Spleen (tissue), 11 donors: ENCODE data around the gene TEX30. TPM values are rescaled to one million over a fixed set of nuclear protein-coding genes. Genes with fewer than 3 reads are reported as not detected.
"Not testable (repeated sequence)": the region's sequence is repeated elsewhere in the genome, so short reads cannot be mapped to it uniquely, and the experiment has no call there.

Source experiments
- DNase-seq: peaks from one replicate; pipeline ENCODE4 v3.0.0-alpha.2; 2020
- H3K27ac ChIP-seq, 8 donors: fragments of 200-600 bp; sonication (generic) in 7 of 8; 1 replicate in 4 of 8; 2 replicates in 4 of 8; pipeline versions ENCODE4 v1.5.0 to v1.8.0; 2016 to 2021; ENCODE audit warnings: inconsistent platforms in 4 of 8, mild to moderate bottlenecking in 4 of 8, moderate library complexity in 1 of 8
- H3K27me3 ChIP-seq, 7 donors: fragments of 200-600 bp; sonication (generic) in 6 of 7; replicated peaks in 1 of 7; 1 replicate in 4 of 7; 2 replicates in 3 of 7; pipeline versions ENCODE4 v1.5.0 to v1.8.0; 2016 to 2021; ENCODE audit warnings: inconsistent platforms in 3 of 7, mild to moderate bottlenecking in 1 of 7
- H3K36me3 ChIP-seq, 6 donors: fragments of 200-600 bp; sonication (generic) in 5 of 6; 1 replicate in 4 of 6; 2 replicates in 2 of 6; pipeline versions ENCODE4 v1.5.0 to v1.8.0; 2016 to 2021; ENCODE audit warnings: inconsistent platforms in 2 of 6
- H3K4me1 ChIP-seq, 6 donors: fragments of 200-600 bp; sonication (generic) in 5 of 6; 1 replicate in 3 of 6; 2 replicates in 3 of 6; pipeline versions ENCODE4 v1.5.0 to v1.8.0; 2016 to 2021; ENCODE audit warnings: inconsistent platforms in 3 of 6
- H3K4me3 ChIP-seq, 8 donors: fragments of 200-600 bp; sonication (generic) in 7 of 8; 1 replicate in 4 of 8; 2 replicates in 4 of 8; pipeline versions ENCODE4 v1.5.0 to v1.8.0; 2016 to 2021; ENCODE audit warnings: inconsistent platforms in 4 of 8, mild to moderate bottlenecking in 4 of 8, moderate library complexity in 2 of 8
- H3K9me3 ChIP-seq, 8 donors: fragments of 200-600 bp; sonication (generic) in 7 of 8; 1 replicate in 4 of 8; 2 replicates in 4 of 8; pipeline versions ENCODE4 v1.5.0 to v1.8.0; 2016 to 2021; ENCODE audit warnings: inconsistent platforms in 4 of 8
- POLR2A ChIP-seq, 3 donors: fragments of 450-650 bp; IDR thresholded peaks; one replicate each; pipeline ENCODE4 v1.5.1; 2017; ENCODE audit warnings: antibody characterized with exemption in 3 of 3, mild to moderate bottlenecking in 1 of 3
- POLR2AphosphoS5 ChIP-seq, 3 donors: sonication (generic); formaldehyde crosslinking; IDR thresholded peaks; one replicate each; pipeline ENCODE4 v1.5.1; 2017; ENCODE audit warnings: antibody characterized with exemption in 3 of 3
- WGBS, 5 donors: extraction: QIAGEN DNeasy Blood & Tissue Kit in 3 of 5; methylation state at CpG; one replicate each; pipeline versions ENCODE4 v1.1.5 to v1.1.7; 2013 to 2018; 5-methylcytosine and 5-hydroxymethylcytosine counted together
- intact Hi-C: fragments of 100-400 bp; cut with DNase I; formaldehyde crosslinking; loops from one replicate; pipeline ENCODE4 v1.15.0; 2023; ENCODE audit warnings: low total_unique reads
- polyA plus RNA-seq, 3 donors: library from polyadenylated mRNA; stranded (reverse); fragments of 200-250 nt; gene quantifications; one replicate each; pipeline ENCODE4 v1.2.1, GENCODE V29; 2013
- total RNA-seq, 7 donors: library from RNA; depleted of rRNA in 3 of 7; stranded (reverse); fragments of >200 nt in 3 of 7; fragmentation: NEBNext Ultra II Directional in 4 of 7; extraction: Animal tissue kit (Norgen Biotek cat#: 25700) in 4 of 7; gene quantifications; one replicate each; pipeline versions ENCODE4 v1.1.0 to v1.2.1, GENCODE V29; 2016 to 2021
- TF ChIP-seq, protein P1 (sequence below), 11 experiments: fragments of 200-600 bp in 7 of 11; fragments of 450-650 bp in 4 of 11; sonication (generic) in 4 of 11; IDR thresholded peaks in 8 of 11; conservative IDR thresholded peaks in 3 of 11; 1 replicate in 7 of 11; 2 replicates in 4 of 11; pipeline versions ENCODE4 v1.4.0 to v1.8.0; 2016 to 2021; ENCODE audit warnings: antibody characterized with exemption in 11 of 11, inconsistent platforms in 4 of 11, mild to moderate bottlenecking in 1 of 11
- donor health status: healthy with polysubstance abuse.
- donor health status: DM: no; HTN: no; CAD: no; lungs with moderate emphysema.
- donor health status: DM: no; HTN: no; CAD: no.
- donor health status: Bipolar disorder and iron deficiency.
- donor health status: healthy.
- donor health status: DM: no; HTN: no; CAD: no.
- donor health status: DM: yes; HTN: yes; CAD: no.

Gene TEX30
- total and polyA plus RNA-seq, 10 donors, result 4.4 to 11.2 (median 8.0) TPM

DNA sequence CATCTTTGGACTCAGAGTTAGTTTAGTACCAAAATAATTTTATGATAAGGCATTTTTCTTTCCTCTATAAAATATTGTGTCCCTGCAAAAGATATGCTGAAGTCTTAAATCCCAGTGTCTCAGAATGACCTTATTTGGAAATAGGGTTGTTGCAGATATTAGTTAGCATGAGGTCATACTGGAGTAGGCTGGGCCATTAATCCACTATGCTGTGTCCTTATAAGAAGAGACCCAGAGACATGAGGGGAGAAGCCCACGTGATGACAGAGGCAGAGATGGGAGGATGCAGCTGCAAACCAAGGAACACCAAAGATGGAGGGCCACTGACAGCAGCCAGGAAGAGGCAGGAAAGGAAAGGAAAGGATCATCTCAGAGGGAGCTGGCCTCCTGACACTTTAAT, 18.8 kb upstream of the TEX30 start:
- no peak for DNase-seq
- Histone ChIP-seq H3K36me3 (peaks cover 0 to 38% (median 0%) of the 10 kb centered on the region in 6 donors), H3K27ac (no peak overlapping the region), H3K4me3 (no peak overlapping the region), H3K27me3 (no peaks in the 10 kb centered on the region), H3K4me1 (peaks cover 0 to 2% (median under 1%) of the 10 kb centered on the region in 6 donors), H3K9me3 (no peaks in the 10 kb centered on the region)
- TF ChIP-seq POLR2AphosphoS5 (IDR thresholded peaks at IDR 0.05) (no peak), POLR2A (IDR thresholded peaks at IDR 0.05) (no peak)
- TF ChIP-seq, protein P1, sequence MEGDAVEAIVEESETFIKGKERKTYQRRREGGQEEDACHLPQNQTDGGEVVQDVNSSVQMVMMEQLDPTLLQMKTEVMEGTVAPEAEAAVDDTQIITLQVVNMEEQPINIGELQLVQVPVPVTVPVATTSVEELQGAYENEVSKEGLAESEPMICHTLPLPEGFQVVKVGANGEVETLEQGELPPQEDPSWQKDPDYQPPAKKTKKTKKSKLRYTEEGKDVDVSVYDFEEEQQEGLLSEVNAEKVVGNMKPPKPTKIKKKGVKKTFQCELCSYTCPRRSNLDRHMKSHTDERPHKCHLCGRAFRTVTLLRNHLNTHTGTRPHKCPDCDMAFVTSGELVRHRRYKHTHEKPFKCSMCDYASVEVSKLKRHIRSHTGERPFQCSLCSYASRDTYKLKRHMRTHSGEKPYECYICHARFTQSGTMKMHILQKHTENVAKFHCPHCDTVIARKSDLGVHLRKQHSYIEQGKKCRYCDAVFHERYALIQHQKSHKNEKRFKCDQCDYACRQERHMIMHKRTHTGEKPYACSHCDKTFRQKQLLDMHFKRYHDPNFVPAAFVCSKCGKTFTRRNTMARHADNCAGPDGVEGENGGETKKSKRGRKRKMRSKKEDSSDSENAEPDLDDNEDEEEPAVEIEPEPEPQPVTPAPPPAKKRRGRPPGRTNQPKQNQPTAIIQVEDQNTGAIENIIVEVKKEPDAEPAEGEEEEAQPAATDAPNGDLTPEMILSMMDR (IDR thresholded peaks at IDR 0.05 in 8 of 11, conservative IDR thresholded peaks at IDR 0.05 in 3 of 11), result no peak
- intact Hi-C loops, result no loop called here
- WGBS, 5 donors, result 60 to 84% (median 77%) methylated on average over 1 of the region's 1 CpG

DNA sequence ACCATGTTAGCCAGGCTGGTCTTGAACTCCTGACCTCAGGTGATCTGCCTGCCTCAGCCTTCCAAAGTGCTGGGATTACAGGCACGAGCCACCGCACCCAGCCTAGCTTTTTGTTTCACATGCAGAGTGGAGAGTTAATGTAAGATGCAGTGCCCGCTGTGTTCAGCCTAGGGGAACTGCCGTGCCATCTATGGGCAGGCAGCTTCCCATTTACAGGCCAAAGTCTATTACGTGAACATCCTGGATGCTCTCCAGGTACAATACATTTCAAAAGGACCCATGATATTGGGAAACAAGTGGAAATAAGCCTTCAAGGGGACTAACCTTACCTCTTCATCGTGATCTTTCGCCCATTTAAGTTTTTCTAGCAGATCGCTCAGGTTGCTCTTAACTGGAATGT, 15.1 kb upstream of the TEX30 start:
- no peak for DNase-seq
- Histone ChIP-seq H3K9me3 (no peaks in the 10 kb centered on the region), H3K36me3 (peaks cover 0 to 38% (median 0%) of the 10 kb centered on the region in 6 donors), H3K27ac (no peak overlapping the region), H3K4me3 (no peak overlapping the region), H3K27me3 (no peaks in the 10 kb centered on the region), H3K4me1 (no peaks in the 10 kb centered on the region)
- no peak for TF ChIP-seq POLR2A (IDR thresholded peaks at IDR 0.05)
- TF ChIP-seq POLR2AphosphoS5 (IDR thresholded peaks at IDR 0.05), result no peak
- TF ChIP-seq, protein P1 (IDR thresholded peaks at IDR 0.05 in 8 of 11, conservative IDR thresholded peaks at IDR 0.05 in 3 of 11), result no peak
- 92 to 98% (median 95%) methylated on average over 6 to 8 of the region's 8 CpGs for WGBS, 5 donors
- intact Hi-C loops, result no loop called here

DNA sequence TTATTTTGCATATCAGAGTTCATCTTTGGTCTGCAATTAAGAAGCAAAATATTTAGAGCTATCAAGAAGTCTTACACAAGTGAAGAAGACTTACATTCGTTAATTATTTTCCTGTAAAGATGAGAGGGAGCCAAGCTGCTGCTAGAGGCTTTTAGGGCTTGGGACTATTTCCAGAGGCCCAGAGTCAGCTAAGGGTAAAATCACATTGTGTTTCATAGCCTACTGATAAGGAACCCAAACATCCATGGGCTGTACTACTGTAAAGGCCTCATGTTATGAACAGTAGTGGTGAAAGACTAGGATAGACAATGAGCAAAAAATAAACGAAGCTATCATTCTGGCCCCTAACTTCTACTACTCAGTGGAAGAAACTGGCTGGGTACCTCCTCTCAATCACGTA, 10.9 kb upstream of the TEX30 start:
- intact Hi-C loops, result no loop called here
- DNase-seq, result no peak
- Histone ChIP-seq H3K36me3 (peaks cover 0 to 19% (median 0%) of the 10 kb centered on the region in 6 donors), H3K27me3 (no peaks in the 10 kb centered on the region), H3K9me3 (peaks cover 0 to 7% (median 0%) of the 10 kb centered on the region in 8 donors), H3K27ac (no peak overlapping the region), H3K4me3 (no peak overlapping the region), H3K4me1 (peaks cover 0 to 5% (median 0%) of the 10 kb centered on the region in 6 donors)
- TF ChIP-seq, protein P1 (IDR thresholded peaks at IDR 0.05 in 8 of 11, conservative IDR thresholded peaks at IDR 0.05 in 3 of 11), result no peak
- TF ChIP-seq POLR2A (IDR thresholded peaks at IDR 0.05) (no peak), POLR2AphosphoS5 (IDR thresholded peaks at IDR 0.05) (no peak)
- 85 to 96% (median 93%) methylated on average over 3 of the region's 3 CpGs for WGBS, 5 donors

DNA sequence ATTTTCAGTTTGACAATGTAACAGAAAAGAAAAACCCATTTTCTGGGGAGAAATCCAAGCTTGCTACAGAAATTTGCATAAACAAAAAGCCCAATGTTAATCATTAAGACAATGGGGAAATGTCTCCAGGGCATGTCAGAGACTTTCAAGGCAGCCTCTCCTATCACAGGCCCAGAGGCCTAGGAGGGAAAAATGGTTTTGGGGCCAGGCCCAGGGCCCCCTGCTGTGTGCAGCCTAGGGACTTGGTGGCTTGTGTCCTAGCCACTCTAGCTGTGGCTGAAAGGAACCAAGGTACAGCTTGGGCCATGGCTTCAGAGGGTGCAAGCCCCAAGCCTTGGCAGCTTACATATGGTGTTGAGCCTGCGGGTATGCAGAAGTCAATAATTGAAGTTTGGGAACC, 8.0 kb upstream of the TEX30 start:
- Histone ChIP-seq H3K36me3 (no peaks in the 10 kb centered on the region), H3K27me3 (no peaks in the 10 kb centered on the region), H3K4me1 (peaks cover 0 to 13% (median 3%) of the 10 kb centered on the region in 6 donors), H3K27ac (no peak overlapping the region), H3K9me3 (peaks cover 0 to 7% (median 0%) of the 10 kb centered on the region in 8 donors), H3K4me3 (no peak overlapping the region)
- TF ChIP-seq POLR2A (IDR thresholded peaks at IDR 0.05) (no peak), POLR2AphosphoS5 (IDR thresholded peaks at IDR 0.05) (no peak)
- TF ChIP-seq, protein P1 (IDR thresholded peaks at IDR 0.05 in 8 of 11, conservative IDR thresholded peaks at IDR 0.05 in 3 of 11), result no peak
- 86 to 100% (median 100%) methylated on average over 1 of the region's 1 CpG for WGBS, 5 donors
- no peak for DNase-seq
- intact Hi-C loops, result no loop called here

DNA sequence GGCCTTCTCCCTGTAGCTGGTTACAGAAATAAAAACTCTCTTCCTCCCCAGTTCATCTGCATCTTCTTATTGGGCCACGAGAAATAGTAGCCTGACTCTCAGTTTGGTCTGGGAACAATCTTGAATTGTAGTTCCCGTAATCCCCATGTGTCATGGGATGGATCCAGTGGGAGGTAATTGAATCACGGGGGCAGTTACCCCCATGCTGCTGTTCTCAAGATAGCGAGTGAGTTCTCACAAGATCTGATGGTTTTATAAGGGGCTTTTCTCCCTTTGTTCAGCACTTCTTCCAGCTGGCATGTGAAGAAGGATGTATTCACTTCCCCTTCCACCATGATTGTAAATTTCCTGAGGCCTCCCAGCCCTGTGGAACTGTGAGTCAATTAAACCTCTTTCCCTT, 7.1 kb upstream of the TEX30 start:
- WGBS, 5 donors, result 84 to 96% (median 93%) methylated on average over 4 of the region's 4 CpGs
- intact Hi-C loops, result not testable (repeated sequence)

More for the DNA sequence above, 7.1 kb upstream of the TEX30 start:
- H3K9me3 ChIP-seq, H3K4me3 ChIP-seq, H3K36me3 ChIP-seq, H3K27me3 ChIP-seq, DNase-seq, H3K27ac ChIP-seq: not testable (repeated sequence)
- peaks cover 0 to 13% (median 3%) of the 10 kb centered on the region in 6 donors for H3K4me1 ChIP-seq
